Endometrial microvascular endothelial cells (primary cell): ENCODE measurements around the gene L2HGDH. TPM values are rescaled to one million over a fixed set of nuclear protein-coding genes. Genes with fewer than 3 reads are reported as not detected.

Experiments used
- in situ Hi-C: cut with HindIII; loops from 2 replicates; pipeline ENCODE4 v1.10.0; 2017; ENCODE audit warnings: low sequenced_read_pairs, low pct_unique_long_range_greater_than_20kb; ENCODE audit errors: inconsistent ontology term
- total RNA-seq: library from RNA; depleted of rRNA; stranded (reverse); fragments of >200 nt; gene quantifications from one replicate; pipeline ENCODE4 v1.2.3, GENCODE V29; 2015; ENCODE audit errors: inconsistent ontology term

The L2HGDH gene
- total RNA-seq, 1 donor from 2014 or later, result 5.6 TPM

DNA sequence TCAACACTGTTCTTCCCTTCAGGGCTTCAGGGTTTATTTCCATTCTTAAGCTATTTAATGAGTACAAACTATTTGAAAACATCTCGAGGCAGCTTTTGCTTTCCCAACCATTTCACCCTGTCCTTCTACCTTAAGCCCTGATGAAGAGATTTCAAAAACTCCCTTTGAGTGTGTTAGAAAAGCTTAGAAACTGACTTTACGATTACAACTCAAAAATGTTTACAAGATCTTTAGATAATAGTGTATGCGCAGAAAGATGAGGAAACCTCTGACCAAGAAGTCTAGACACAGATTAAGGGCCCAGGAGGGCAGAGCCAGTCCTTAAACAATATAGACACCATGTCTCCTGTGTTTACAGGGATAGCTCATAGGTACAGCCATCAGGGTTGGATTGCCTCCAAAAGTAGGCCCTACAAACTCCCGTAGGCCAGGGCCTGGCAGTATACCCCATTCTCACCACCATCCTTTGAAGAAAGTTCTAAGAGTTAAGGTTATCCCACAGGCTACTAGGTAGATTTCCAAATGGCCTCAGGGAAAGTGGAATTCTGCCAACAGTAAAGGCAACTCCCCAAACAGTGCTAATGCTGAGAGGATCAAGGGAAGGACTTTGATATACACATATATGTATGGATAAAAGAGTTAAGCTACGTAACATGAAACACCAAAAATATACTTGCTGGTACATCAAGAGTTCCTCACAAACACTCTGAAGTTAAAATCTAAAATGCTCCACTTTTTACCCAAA is 69.3 kb downstream of the L2HGDH start:
- in situ Hi-C loops, result no loop called here

- in situ Hi-C loops, result no loop called here
Measured at GRCh38 chr14:50242096-50242495, 69.9 kb downstream of the L2HGDH start.

GRCh38 chr14:50237427-50237826 is 74.6 kb downstream of the L2HGDH start:
- in situ Hi-C loops, result no loop called here

DNA sequence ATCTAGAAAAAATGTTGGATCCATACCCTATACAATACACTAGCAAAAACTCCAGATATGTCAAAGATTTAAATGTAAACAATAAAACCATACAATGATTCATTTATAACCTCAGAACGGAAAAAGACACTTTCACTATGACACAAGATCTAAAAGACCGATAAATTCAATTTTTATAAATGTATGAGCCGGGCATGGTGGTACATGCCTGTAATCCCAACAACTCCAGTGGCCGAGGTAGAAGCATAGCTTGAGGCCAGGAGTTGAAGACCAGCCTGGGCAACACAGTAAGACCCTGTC is 78.1 kb downstream of the L2HGDH start:
- in situ Hi-C loops, result no loop called here

DNA sequence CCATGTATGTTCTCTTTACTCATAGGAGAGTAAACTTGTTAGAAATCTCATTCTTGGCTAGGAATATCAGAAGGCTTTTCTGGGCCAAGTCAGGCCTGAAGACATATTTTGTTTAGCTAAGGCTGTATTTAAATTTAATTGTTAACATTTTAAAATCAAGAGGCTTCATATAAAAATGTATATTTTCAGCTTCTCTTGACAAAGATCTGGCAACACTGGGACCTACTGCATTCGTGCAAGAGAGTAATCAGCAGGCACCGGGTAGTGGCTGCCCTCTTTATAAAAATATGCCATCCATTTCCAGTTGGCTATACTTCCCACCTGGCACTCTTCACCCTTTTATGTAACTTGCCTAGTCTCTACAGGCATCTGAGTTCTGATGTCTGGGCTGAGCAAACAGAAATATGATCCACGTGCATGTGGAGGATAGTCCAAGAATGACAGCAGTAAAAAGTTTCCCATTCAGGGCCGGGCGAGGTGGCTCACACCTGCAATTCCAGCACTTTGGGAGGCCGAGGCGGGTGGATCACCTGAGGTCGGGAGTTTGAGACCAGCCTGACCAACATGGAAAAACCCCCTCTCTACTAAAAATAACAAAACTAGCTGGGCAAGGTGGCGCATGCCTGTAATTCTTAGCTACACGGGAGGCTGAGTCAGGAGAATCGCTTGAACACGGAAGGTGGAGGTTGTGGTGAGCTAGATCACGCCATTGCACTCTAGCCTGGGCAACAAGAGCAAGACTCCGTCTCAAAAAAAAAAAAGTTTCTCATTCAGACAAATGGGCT is 78.7 kb downstream of the L2HGDH start:
- in situ Hi-C loops, result no loop called here

- in situ Hi-C loops, result no loop called here
Measured at GRCh38 chr14:50232276-50232642, 79.8 kb downstream of the L2HGDH start.

DNA sequence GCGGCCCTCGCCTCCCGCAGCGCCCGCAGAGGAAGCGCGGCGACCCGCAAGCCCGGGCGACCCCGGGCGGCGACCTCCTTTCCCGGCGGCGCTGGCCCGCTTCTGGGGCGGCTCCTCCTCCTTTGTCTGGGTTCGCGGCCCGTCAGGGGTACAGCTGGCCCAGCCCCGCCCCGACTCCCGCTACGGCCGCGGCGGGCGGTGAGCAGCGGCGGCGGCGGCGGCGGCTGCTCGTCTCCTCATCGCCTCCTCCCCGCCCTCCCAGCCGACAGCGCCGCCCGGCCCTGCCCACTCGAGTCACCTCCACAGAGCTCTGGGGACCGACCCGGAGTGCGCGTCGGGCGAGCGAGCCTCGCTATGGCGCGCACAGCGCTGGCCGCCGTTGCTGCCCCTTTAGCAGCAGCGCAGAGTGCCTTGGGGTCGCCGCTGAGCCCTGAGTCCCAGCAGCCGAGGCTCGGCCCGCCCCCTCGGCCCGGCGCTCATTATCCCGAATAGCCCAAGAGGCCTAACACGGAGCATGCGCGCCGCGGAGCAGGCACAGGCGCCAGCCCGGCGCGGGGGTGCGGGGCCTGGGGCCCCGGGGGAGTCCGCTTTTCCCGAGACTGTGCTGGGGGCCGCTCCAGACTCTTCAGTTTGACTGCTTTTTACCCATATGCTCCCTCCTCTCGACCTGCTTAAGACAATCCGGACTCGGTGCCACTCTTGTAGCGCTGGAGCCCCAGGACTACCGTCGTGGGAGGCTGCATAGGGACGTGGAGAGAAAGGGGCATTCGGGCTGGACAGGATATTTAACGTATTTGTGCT is 80.4 kb downstream of the L2HGDH start, which contains the start of gene SOS2:
Gene SOS2, minus strand, starts transcription at position 104 of the 801 bp plus-strand sequence. CDS start 295 bp downstream, outside the sequence.
- in situ Hi-C loops, result no loop called here

GRCh38 chr14:50230701-50231474 is 81.1 kb downstream of the L2HGDH start:
- in situ Hi-C loops, result no loop called here

DNA sequence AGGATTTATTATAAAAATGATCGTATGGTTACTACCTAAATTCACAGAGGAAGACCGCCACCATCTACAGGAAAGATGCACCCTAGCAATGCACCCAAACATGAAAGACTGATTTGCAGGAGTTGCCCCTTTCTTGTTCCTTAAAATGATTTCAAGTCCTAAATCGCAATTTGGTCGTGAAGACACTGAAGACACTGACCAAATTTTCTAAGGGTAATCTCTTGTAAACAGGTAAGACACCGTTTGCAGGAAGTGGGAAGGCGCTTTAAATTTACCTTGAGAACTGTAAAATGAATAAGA is 81.7 kb downstream of the L2HGDH start:
- in situ Hi-C loops, result no loop called here

DNA sequence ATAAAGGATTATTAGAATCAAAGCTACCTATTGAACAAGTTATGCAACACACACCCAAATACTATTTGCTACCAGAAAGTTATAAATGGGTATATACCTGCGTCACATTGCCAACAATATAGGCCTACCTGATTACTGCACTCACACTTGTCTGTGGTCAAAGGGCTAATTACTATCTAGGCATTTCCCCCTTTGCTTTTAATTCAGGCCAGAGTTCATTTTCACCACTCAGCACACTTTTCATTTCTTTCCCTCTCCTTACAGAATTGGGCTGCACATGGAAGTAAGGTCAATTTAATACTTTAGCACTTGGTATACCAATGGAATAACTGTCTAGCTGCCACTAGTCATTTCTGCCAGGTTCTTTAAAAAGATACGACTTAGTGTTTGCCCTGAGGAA is 82.3 kb downstream of the L2HGDH start:
- in situ Hi-C loops, result no loop called here

DNA sequence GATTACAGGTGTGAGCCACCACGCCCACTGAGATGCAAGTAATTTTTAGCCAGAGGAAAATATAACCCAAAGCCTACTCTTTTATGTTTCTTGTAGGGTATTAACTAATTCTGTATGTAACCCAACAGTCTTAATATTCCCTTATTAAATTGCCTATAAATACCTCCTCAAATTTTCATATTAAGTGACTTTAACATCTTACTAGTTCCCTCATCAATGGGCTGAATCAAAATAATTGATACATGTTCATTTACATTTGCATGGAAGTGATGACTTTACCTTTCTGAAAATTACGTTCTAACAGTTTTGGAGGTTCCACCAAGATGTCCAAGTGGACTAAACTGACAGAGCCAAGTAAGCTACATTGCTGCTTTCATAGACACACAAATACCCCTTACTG is 83.7 kb downstream of the L2HGDH start:
- in situ Hi-C loops, result no loop called here

DNA sequence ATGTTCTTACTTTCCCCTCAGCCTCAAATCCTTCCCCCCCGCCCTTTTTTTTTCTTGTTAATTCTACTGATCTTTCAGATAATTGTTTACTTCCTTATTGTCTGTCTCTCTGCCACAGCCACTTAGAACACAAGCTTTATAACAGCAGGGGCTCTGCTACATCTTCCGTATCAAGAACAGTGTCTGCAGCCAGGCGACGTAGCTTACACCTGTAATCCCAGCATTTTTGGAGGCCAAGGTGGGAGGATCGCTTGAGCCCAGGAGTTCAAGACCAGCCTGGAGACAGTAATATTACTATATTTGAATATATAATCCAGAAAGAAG is 86.1 kb downstream of the L2HGDH start:
- in situ Hi-C loops, result no loop called here

DNA sequence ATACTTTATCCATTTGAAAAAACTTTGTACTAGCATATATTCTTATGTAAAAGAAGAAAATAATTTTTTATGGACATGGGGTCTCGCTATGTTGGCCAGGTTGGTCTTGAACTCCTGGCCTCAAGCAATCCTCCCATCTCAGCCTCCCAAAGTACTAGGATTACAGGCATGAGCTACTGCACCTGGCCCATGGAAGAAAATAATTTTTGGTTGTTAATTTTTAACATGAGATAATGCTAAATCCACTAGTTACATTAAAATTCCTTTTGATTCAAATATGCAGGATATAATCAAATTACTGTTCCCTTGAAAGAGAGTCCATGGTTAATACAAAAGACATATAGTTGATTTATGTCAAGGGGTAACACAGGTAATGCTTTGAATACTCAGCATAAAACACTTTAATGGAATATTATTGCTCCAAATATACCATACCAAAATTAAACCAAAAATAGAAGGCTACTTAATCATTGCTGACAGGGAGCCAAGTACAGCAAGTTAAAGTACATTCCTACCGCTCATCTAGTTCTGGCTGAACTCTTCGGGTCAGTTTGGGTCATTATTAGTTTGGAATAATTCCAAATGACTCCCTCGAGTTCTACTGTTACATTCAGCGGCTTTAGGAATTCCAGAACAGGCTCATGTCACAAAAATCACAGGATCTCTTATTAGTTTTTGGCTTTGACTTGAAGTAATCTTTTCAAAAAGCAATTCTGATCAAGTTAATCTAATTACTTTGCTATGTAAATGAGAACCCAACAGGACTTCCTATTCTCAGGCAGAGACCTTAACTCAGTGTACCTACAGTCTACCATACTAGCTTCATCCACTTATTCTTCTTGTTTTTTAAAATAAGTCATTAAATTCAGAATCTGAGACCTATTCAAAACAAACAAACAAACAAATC is 86.7 kb downstream of the L2HGDH start:
- in situ Hi-C loops, result no loop called here

- in situ Hi-C loops, result no loop called here
Measured at GRCh38 chr14:50222055-50222613, 89.9 kb downstream of the L2HGDH start.

DNA sequence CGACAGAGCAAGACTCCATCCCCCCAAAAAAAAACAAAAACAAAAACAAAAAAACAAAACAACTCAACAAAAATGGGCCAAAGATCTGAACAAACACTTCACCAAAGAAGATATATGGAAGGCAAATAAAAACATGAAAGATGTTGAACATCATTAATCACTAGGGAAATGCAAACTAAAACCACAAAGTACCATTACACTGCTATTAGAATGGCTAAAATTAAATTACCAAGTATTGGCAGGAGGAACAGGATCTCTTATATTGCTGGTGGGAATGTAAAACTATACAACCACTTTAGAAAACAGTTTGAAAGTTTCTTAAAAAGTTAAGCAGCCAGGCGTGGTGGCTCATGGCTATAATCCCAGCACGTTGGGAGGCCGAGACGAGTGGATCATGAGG is 93.5 kb downstream of the L2HGDH start:
- in situ Hi-C loops, result no loop called here

DNA sequence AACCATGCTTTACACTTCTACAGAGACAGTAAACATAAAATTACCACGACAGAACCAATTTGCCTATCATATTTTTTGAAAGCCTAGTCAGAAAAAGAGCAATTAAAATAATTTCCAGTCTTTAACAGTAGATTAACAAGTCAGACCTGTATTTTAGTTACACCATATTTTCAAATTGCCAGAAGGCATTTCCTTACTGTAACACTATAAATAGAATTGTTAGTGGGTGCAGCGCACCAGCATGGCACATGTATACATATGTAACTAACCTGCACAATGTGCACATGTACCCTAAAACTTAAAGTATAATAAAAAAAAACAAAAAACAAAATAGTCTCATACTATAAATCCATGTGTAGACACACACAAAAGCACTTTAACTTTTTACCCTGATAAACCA is 96.6 kb downstream of the L2HGDH start:
- in situ Hi-C loops, result no loop called here

DNA sequence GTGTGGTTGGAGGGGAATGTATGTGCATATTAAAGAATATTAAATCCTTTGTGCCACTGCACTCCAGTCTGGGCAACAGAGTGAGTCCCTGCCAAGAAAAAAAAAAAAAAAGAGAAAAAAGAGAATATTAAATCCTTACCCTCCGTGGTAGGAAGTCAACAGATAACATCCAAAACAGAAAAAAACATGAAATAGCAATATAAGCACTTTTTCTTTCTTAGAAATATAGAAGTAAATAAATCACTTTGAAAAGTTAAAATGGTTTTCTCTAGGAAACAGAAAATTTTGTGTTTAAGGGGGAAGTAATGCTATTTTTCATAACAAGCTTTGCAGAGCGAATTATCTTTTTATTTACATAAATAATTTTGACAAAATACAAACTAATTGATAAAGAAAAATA is 98.2 kb downstream of the L2HGDH start:
- in situ Hi-C loops, result no loop called here

DNA sequence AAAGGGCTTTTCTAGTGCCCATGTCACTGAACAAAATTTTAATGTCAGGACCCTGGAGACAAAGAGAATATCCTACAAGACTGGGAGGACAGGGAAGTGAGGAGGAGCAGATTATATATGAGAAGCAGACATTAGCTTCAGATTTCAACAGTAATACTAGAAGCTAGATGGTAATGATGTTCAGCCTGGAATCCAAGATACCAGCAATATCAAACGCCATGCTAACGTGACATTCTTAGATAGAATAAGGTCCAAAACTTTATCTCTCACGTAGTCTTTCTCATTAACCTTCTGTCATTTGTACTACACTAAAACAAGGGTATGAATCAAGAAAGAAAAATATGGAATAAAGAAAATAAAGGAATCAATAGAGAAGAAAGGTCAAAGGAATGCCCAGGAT is 99.3 kb downstream of the L2HGDH start:
- in situ Hi-C loops, result no loop called here
